Measurements from ENCODE around the gene PLPPR1. TPM values are rescaled to one million over a fixed set of nuclear protein-coding genes. Genes with fewer than 3 reads are reported as not detected.
A peak's percentile ranks its signal among the peaks of the same experiment; 100 is the strongest.

PLPPR1 gene
- total and polyA plus RNA-seq, 4 donors, result 1.2 to 26.3 (median 2.4) TPM

DNA sequence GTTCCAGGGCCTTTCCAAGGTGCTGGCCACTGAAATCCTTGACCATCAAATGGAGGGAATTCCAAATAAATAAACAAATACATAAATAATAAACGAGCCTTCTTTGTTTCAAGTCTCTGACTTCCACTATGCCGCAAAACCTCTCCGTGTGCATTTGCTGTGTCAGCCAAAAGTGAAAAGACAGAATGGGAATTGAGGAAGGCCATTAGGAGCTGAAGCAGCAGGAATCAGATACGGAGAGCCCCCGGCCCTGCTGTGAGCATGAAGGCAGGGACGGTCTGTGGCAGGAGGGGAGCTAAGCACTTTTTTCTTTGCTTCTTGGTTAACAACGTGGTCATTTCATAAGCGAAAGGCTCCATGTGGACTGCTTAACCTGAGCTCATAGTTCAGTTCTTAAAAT lies 26.1 kb downstream of the PLPPR1 start:
- Histone ChIP-seq H3K4me1 (ENCODE audit: control insufficient read depth in 4 of 4, insufficient read depth in 4 of 4, low read length in 3 of 4) (no peaks in the 10 kb centered on the region), H3K9me3 (ENCODE audit: control insufficient read depth in 4 of 4, low read length in 3 of 4) (no peaks in the 10 kb centered on the region), H3K4me3 (ENCODE audit: low read depth in 1 of 3, low read length in 3 of 3) (no peak overlapping the region), H3K27ac (ENCODE audit: low read depth in 1 of 2, low read length in 2 of 2) (no peak overlapping the region), H3K36me3 (ENCODE audit: control insufficient read depth in 4 of 4, insufficient read depth in 3 of 4, low read depth in 1 of 4, low read length in 3 of 4) (no peaks in the 10 kb centered on the region), H3K9ac (ENCODE audit: low read depth in 1 of 2, low read length in 2 of 2) (no peak overlapping the region), H3K27me3 (ENCODE audit: control insufficient read depth in 4 of 4, insufficient read depth in 4 of 4, low read length in 3 of 4) (no peaks in the 10 kb centered on the region)
- DNase-seq (ENCODE audit: low spot score), result no peak
- 71% methylated on average over 8 of the region's 8 CpGs for WGBS
- TF ChIP-seq HNF4A (conservative IDR thresholded peaks at IDR 0.05), result peak in 1 of 2 donors; percentile 19
- TF ChIP-seq EGR1 (IDR thresholded peaks at IDR 0.05; ENCODE audit: low read depth in 2 of 2), result no peak
- TF ChIP-seq RXRA (IDR thresholded peaks at IDR 0.05), result no peak
- TF ChIP-seq FOXA1 (IDR thresholded peaks at IDR 0.05), result no peak

GRCh38 chr9:101055516-101055915 lies 27.0 kb downstream of the PLPPR1 start:
- H3K4me3 ChIP-seq (ENCODE audit: low read depth in 1 of 3, low read length in 3 of 3), result no peak overlapping the region
- no peak for TF ChIP-seq YY1 (IDR thresholded peaks at IDR 0.05)
- TF ChIP-seq, protein P1, sequence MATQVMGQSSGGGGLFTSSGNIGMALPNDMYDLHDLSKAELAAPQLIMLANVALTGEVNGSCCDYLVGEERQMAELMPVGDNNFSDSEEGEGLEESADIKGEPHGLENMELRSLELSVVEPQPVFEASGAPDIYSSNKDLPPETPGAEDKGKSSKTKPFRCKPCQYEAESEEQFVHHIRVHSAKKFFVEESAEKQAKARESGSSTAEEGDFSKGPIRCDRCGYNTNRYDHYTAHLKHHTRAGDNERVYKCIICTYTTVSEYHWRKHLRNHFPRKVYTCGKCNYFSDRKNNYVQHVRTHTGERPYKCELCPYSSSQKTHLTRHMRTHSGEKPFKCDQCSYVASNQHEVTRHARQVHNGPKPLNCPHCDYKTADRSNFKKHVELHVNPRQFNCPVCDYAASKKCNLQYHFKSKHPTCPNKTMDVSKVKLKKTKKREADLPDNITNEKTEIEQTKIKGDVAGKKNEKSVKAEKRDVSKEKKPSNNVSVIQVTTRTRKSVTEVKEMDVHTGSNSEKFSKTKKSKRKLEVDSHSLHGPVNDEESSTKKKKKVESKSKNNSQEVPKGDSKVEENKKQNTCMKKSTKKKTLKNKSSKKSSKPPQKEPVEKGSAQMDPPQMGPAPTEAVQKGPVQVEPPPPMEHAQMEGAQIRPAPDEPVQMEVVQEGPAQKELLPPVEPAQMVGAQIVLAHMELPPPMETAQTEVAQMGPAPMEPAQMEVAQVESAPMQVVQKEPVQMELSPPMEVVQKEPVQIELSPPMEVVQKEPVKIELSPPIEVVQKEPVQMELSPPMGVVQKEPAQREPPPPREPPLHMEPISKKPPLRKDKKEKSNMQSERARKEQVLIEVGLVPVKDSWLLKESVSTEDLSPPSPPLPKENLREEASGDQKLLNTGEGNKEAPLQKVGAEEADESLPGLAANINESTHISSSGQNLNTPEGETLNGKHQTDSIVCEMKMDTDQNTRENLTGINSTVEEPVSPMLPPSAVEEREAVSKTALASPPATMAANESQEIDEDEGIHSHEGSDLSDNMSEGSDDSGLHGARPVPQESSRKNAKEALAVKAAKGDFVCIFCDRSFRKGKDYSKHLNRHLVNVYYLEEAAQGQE (IDR thresholded peaks at IDR 0.05), result no peak
- TF ChIP-seq EGR1 (IDR thresholded peaks at IDR 0.05; ENCODE audit: low read depth in 2 of 2), result no peak
- TF ChIP-seq RAD21 (IDR thresholded peaks at IDR 0.05), result no peak
- TF ChIP-seq HNF4A (conservative IDR thresholded peaks at IDR 0.05), result no peak
- TF ChIP-seq FOXA1 (IDR thresholded peaks at IDR 0.05), result no peak
- TF ChIP-seq NR2F2 (IDR thresholded peaks at IDR 0.05), result no peak
- TF ChIP-seq JUND (IDR thresholded peaks at IDR 0.05), result no peak
- TF ChIP-seq SP1 (IDR thresholded peaks at IDR 0.05), result no peak
- TF ChIP-seq, protein P2, sequence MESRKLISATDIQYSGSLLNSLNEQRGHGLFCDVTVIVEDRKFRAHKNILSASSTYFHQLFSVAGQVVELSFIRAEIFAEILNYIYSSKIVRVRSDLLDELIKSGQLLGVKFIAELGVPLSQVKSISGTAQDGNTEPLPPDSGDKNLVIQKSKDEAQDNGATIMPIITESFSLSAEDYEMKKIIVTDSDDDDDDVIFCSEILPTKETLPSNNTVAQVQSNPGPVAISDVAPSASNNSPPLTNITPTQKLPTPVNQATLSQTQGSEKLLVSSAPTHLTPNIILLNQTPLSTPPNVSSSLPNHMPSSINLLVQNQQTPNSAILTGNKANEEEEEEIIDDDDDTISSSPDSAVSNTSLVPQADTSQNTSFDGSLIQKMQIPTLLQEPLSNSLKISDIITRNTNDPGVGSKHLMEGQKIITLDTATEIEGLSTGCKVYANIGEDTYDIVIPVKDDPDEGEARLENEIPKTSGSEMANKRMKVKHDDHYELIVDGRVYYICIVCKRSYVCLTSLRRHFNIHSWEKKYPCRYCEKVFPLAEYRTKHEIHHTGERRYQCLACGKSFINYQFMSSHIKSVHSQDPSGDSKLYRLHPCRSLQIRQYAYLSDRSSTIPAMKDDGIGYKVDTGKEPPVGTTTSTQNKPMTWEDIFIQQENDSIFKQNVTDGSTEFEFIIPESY (IDR thresholded peaks at IDR 0.05), result no peak
- no peak for TF ChIP-seq MAX (IDR thresholded peaks at IDR 0.05)
- no peak for TF ChIP-seq HNF4G (IDR thresholded peaks at IDR 0.05)
- no peaks in the 10 kb centered on the region for H3K27me3 ChIP-seq (ENCODE audit: control insufficient read depth in 4 of 4, insufficient read depth in 4 of 4, low read length in 3 of 4)
- no peaks in the 10 kb centered on the region for H3K36me3 ChIP-seq (ENCODE audit: control insufficient read depth in 4 of 4, insufficient read depth in 3 of 4, low read depth in 1 of 4, low read length in 3 of 4)
- H3K27ac ChIP-seq (ENCODE audit: low read depth in 1 of 2, low read length in 2 of 2), result no peak overlapping the region
- H3K9ac ChIP-seq (ENCODE audit: low read depth in 1 of 2, low read length in 2 of 2), result no peak overlapping the region
- DNase-seq (ENCODE audit: low spot score), result no peak
- H3K9me3 ChIP-seq (ENCODE audit: control insufficient read depth in 4 of 4, low read length in 3 of 4), result no peaks in the 10 kb centered on the region
- 90% methylated on average over 3 of the region's 3 CpGs for WGBS
- no peaks in the 10 kb centered on the region for H3K4me1 ChIP-seq (ENCODE audit: control insufficient read depth in 4 of 4, insufficient read depth in 4 of 4, low read length in 3 of 4)

GRCh38 chr9:101062686-101063085 lies 34.2 kb downstream of the PLPPR1 start:
- Histone ChIP-seq H3K4me3 (ENCODE audit: low read depth in 1 of 3, low read length in 3 of 3) (no peak overlapping the region), H3K9ac (ENCODE audit: low read depth in 1 of 2, low read length in 2 of 2) (peak overlapping the region in 1 of 2 donors; percentile 21), H3K4me1 (ENCODE audit: control insufficient read depth in 4 of 4, insufficient read depth in 4 of 4, low read length in 3 of 4) (peaks cover 10 to 29% (median 11%) of the 10 kb centered on the region in 4 donors), H3K27ac (ENCODE audit: low read depth in 1 of 2, low read length in 2 of 2) (peak overlapping the region; percentile 57 to 73), H3K27me3 (ENCODE audit: control insufficient read depth in 4 of 4, insufficient read depth in 4 of 4, low read length in 3 of 4) (no peaks in the 10 kb centered on the region), H3K36me3 (ENCODE audit: control insufficient read depth in 4 of 4, insufficient read depth in 3 of 4, low read depth in 1 of 4, low read length in 3 of 4) (no peaks in the 10 kb centered on the region), H3K9me3 (ENCODE audit: control insufficient read depth in 4 of 4, low read length in 3 of 4) (no peaks in the 10 kb centered on the region)
- WGBS, result 32% methylated on average over 1 of the region's 1 CpG
- DNase-seq (ENCODE audit: low spot score), result no peak
- TF ChIP-seq NR2F2 (IDR thresholded peaks at IDR 0.05), result no peak
- no peak for TF ChIP-seq TAF1 (conservative IDR thresholded peaks at IDR 0.05)
- TF ChIP-seq GABPA (IDR thresholded peaks at IDR 0.05 in 1 of 2, conservative IDR thresholded peaks at IDR 0.05 in 1 of 2), result no peak
- TF ChIP-seq FOXA1 (IDR thresholded peaks at IDR 0.05), result peak; percentile 80
- TF ChIP-seq HNF4A (conservative IDR thresholded peaks at IDR 0.05), result peak; percentile 94 to 96
- TF ChIP-seq HNF4G (IDR thresholded peaks at IDR 0.05), result peak; percentile 82
- TF ChIP-seq, protein P3, sequence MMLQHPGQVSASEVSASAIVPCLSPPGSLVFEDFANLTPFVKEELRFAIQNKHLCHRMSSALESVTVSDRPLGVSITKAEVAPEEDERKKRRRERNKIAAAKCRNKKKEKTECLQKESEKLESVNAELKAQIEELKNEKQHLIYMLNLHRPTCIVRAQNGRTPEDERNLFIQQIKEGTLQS (IDR thresholded peaks at IDR 0.05), result peak; percentile 84
- peak; percentile 91 for TF ChIP-seq SP1 (IDR thresholded peaks at IDR 0.05)
- peak; percentile 50 for TF ChIP-seq RAD21 (IDR thresholded peaks at IDR 0.05)
- TF ChIP-seq, protein P4, sequence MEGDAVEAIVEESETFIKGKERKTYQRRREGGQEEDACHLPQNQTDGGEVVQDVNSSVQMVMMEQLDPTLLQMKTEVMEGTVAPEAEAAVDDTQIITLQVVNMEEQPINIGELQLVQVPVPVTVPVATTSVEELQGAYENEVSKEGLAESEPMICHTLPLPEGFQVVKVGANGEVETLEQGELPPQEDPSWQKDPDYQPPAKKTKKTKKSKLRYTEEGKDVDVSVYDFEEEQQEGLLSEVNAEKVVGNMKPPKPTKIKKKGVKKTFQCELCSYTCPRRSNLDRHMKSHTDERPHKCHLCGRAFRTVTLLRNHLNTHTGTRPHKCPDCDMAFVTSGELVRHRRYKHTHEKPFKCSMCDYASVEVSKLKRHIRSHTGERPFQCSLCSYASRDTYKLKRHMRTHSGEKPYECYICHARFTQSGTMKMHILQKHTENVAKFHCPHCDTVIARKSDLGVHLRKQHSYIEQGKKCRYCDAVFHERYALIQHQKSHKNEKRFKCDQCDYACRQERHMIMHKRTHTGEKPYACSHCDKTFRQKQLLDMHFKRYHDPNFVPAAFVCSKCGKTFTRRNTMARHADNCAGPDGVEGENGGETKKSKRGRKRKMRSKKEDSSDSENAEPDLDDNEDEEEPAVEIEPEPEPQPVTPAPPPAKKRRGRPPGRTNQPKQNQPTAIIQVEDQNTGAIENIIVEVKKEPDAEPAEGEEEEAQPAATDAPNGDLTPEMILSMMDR (IDR thresholded peaks at IDR 0.05; ENCODE audit: low read depth, low read length, missing input control), result no peak
- peak; percentile 90 for TF ChIP-seq FOXA2 (IDR thresholded peaks at IDR 0.05)
